ENCODE data around the gene DCAF12L1. TPM values are rescaled to one million over a fixed set of nuclear protein-coding genes. Genes with fewer than 3 reads are reported as not detected.
A peak's percentile ranks its signal among the peaks of the same experiment; 100 is the strongest.

DCAF12L1 gene
- total and polyA plus RNA-seq, 8 donors, result 0.18 to 6.4 (median 1.1) TPM; not detected in 3

- peaks cover 0 to 14% (median 0%) of the 10 kb centered on the region in 3 donors for H3K27me3 ChIP-seq
- TF ChIP-seq EP300 (IDR thresholded peaks at IDR 0.05), result no peak
- TF ChIP-seq CTCF (IDR thresholded peaks at IDR 0.05), result no peak
- no peak for TF ChIP-seq POLR2A (IDR thresholded peaks at IDR 0.05)
- TF ChIP-seq POLR2AphosphoS5 (IDR thresholded peaks at IDR 0.05), result no peak
- WGBS, 5 donors, result 66 to 75% (median 68%) methylated on average over 12 to 43 of the region's 43 CpGs; no CpG with 5 or more reads in 1 of the 5 donors
- no peak for DNase-seq
- peaks cover 0 to 14% (median 7%) of the 10 kb centered on the region in 4 donors for H3K9me3 ChIP-seq
- H3K27ac ChIP-seq, result no peak overlapping the region
- no peaks in the 10 kb centered on the region for H3K4me1 ChIP-seq
- intact Hi-C loops (cut with DNase I; ENCODE audit: low total_unique reads), result no loop called here
- peak overlapping the region; percentile 20 to 41 (median 34) for H3K4me3 ChIP-seq
- no peaks in the 10 kb centered on the region for H3K36me3 ChIP-seq
Observed at GRCh38 chrX:126551725-126552312, 795 bp downstream of the DCAF12L1 start.

- Histone ChIP-seq H3K27ac (peak overlapping the region in 1 of 5 donors; percentile 16), H3K27me3 (peaks cover 0 to 14% (median 0%) of the 10 kb centered on the region in 3 donors), H3K9me3 (peaks cover 0 to 14% (median 7%) of the 10 kb centered on the region in 4 donors), H3K4me1 (no peaks in the 10 kb centered on the region), H3K4me3 (peak overlapping the region in 3 of 4 donors; percentile 9 to 41 (median 32)), H3K36me3 (no peaks in the 10 kb centered on the region)
- no peak for TF ChIP-seq EP300 (IDR thresholded peaks at IDR 0.05)
- TF ChIP-seq POLR2A (IDR thresholded peaks at IDR 0.05), result no peak
- TF ChIP-seq POLR2AphosphoS5 (IDR thresholded peaks at IDR 0.05), result no peak
- TF ChIP-seq CTCF (IDR thresholded peaks at IDR 0.05), result no peak
- intact Hi-C loops (cut with DNase I; ENCODE audit: low total_unique reads), result no loop called here
- DNase-seq, result no peak
- WGBS, 5 donors, result 69 to 97% (median 82%) methylated on average over 7 to 17 of the region's 17 CpGs
Observed at GRCh38 chrX:126551306-126551705, 1.3 kb downstream of the DCAF12L1 start.

- intact Hi-C loops (cut with DNase I; ENCODE audit: low total_unique reads), result no loop called here
- Histone ChIP-seq H3K36me3 (no peaks in the 10 kb centered on the region), H3K9me3 (peaks cover 0 to 14% (median 7%) of the 10 kb centered on the region in 4 donors), H3K4me1 (no peaks in the 10 kb centered on the region), H3K27me3 (peaks cover 0 to 14% (median 0%) of the 10 kb centered on the region in 3 donors), H3K4me3 (peak overlapping the region in 3 of 4 donors; percentile 9 to 41 (median 32)), H3K27ac (peak overlapping the region in 1 of 5 donors; percentile 16)
- no peak for DNase-seq
- whole genome bisulfite sequencing, 5 donors, result 38 to 55% (median 50%) methylated on average over 5 to 6 of the region's 6 CpGs
- TF ChIP-seq EP300 (IDR thresholded peaks at IDR 0.05) (no peak), POLR2AphosphoS5 (IDR thresholded peaks at IDR 0.05) (no peak), CTCF (IDR thresholded peaks at IDR 0.05) (no peak), POLR2A (IDR thresholded peaks at IDR 0.05) (no peak)
Observed at GRCh38 chrX:126550816-126551215, 1.8 kb downstream of the DCAF12L1 start.

GRCh38 chrX:126509923-126510322, 42.7 kb downstream of the DCAF12L1 start:
- no peak for DNase-seq
- no peak for TF ChIP-seq POLR2AphosphoS5 (IDR thresholded peaks at IDR 0.05)
- no peak for TF ChIP-seq EP300 (IDR thresholded peaks at IDR 0.05)

More at GRCh38 chrX:126509923-126510322, 42.7 kb downstream of the DCAF12L1 start:
- no peaks in the 10 kb centered on the region for H3K27me3 ChIP-seq
- intact Hi-C loops (cut with DNase I; ENCODE audit: low total_unique reads), result no loop called here
- 40 to 49% (median 45%) methylated on average over 3 of the region's 3 CpGs for WGBS, 5 donors
- no peak overlapping the region for H3K4me3 ChIP-seq
- H3K27ac ChIP-seq, result no peak overlapping the region
- H3K4me1 ChIP-seq, result no peaks in the 10 kb centered on the region
- H3K36me3 ChIP-seq, result no peaks in the 10 kb centered on the region
- H3K9me3 ChIP-seq, result no peaks in the 10 kb centered on the region

Small RNAs within 50 kb of the gene (small RNA-seq; reads per million reads assigned to genes)
- gene Z69908.1, result 0 reads per million in 4 donors

All from stomach (tissue), 9 donors.